Smooth muscle cell (in vitro differentiated cells): Measurements from ENCODE around the gene KIAA0408. TPM values are rescaled to one million over a fixed set of nuclear protein-coding genes. Genes with fewer than 3 reads are reported as not detected.

Experiments used
- DNase-seq: peaks from one replicate; lab custom pipeline; 2025; ENCODE audit not compliant: unreplicated experiment; lab: John Stamatoyannopoulos, UW
- H2AFZ ChIP-seq: fragments of 200-600 bp; sonication (generic); 2 replicates; pipeline ENCODE4 v1.6.0; 2016; ENCODE audit warnings: antibody characterized with exemption, low read depth, mild to moderate bottlenecking
- H3F3A ChIP-seq: fragments of 200-600 bp; sonication (generic); 2 replicates; pipeline ENCODE4 v1.6.0; 2017; ENCODE audit warnings: antibody characterized with exemption, low read depth
- H3K27ac ChIP-seq: fragments of 200-600 bp; sonication (generic); 2 replicates; pipeline ENCODE4 v1.5.1; 2016; ENCODE audit warnings: low read depth, mild to moderate bottlenecking
- H3K27me3 ChIP-seq: fragments of 200-600 bp; sonication (generic); 2 replicates; pipeline ENCODE4 v1.6.1; 2016; ENCODE audit warnings: low read depth, mild to moderate bottlenecking
- H3K36me3 ChIP-seq: fragments of 200-600 bp; sonication (generic); 2 replicates; pipeline ENCODE4 v1.5.1; 2016; ENCODE audit warnings: low read depth
- H3K4me1 ChIP-seq: fragments of 200-600 bp; sonication (generic); 2 replicates; pipeline ENCODE4 v1.5.1; 2016; ENCODE audit warnings: low read depth
- H3K4me2 ChIP-seq: fragments of 200-600 bp; sonication (generic); 2 replicates; pipeline ENCODE4 v1.6.0; 2016; ENCODE audit warnings: mild to moderate bottlenecking
- H3K4me3 ChIP-seq: fragments of 200-600 bp; sonication (generic); 2 replicates; pipeline ENCODE4 v1.5.1; 2016; ENCODE audit warnings: mild to moderate bottlenecking
- H3K79me2 ChIP-seq: fragments of 200-600 bp; sonication (generic); 2 replicates; pipeline ENCODE4 v1.6.0; 2016; ENCODE audit warnings: low read depth, mild to moderate bottlenecking
- H3K9ac ChIP-seq: fragments of 200-600 bp; sonication (generic); 2 replicates; pipeline ENCODE4 v1.6.0; 2016; ENCODE audit warnings: low read depth
- H3K9me3 ChIP-seq: fragments of 200-600 bp; sonication (generic); replicated peaks from 2 replicates; pipeline ENCODE4 v1.5.1; 2016; ENCODE audit warnings: low read depth
- H4K20me1 ChIP-seq: fragments of 200-600 bp; sonication (generic); 2 replicates; pipeline ENCODE4 v1.6.0; 2016; ENCODE audit warnings: low read depth
- CTCF ChIP-seq: fragments of 200-600 bp; sonication (generic); IDR thresholded peaks from 2 replicates; pipeline ENCODE4 v1.5.1; 2017; ENCODE audit warnings: borderline replicate concordance, mild to moderate bottlenecking, antibody characterized with exemption; ENCODE audit not compliant: insufficient read depth, poor library complexity, severe bottlenecking
- WGBS: methylation state at CpG from one replicate; pipeline ENCODE4 v1.1.7; 2016; ENCODE audit warnings: low lambda C conversion rate; 5-methylcytosine and 5-hydroxymethylcytosine counted together
- polyA plus RNA-seq: library from polyadenylated mRNA; unstranded; fragments of >200 nt; fragmentation: Nextera tagmentation; extraction: Ambion mirVana; gene quantifications from 2 replicates; pipeline ENCODE4 v1.2.1, GENCODE V29; 2016
- total RNA-seq: library from RNA; depleted of rRNA; stranded (reverse); fragments of >200 nt; gene quantifications from 2 replicates; pipeline ENCODE4 v1.2.3, GENCODE V29; 2014

The KIAA0408 gene
- total and polyA plus RNA-seq, 2 experiments from 2014 or later: 2.8 to 8.9 TPM

- H3K27ac ChIP-seq: no peak overlapping the region
- no peaks in the 10 kb centered on the region for H3K9me3 ChIP-seq
- H3F3A ChIP-seq: no peaks in the 10 kb centered on the region
- no peaks in the 10 kb centered on the region for H3K4me1 ChIP-seq
- no peak overlapping the region for H2AFZ ChIP-seq
- H3K27me3 ChIP-seq: no peaks in the 10 kb centered on the region
- no peak for DNase-seq
- H3K79me2 ChIP-seq: no peaks in the 10 kb centered on the region
- no peak overlapping the region for H3K9ac ChIP-seq
- TF ChIP-seq CTCF: no peak
- H3K4me2 ChIP-seq: no peak overlapping the region
- H3K36me3 ChIP-seq: no peaks in the 10 kb centered on the region
- H4K20me1 ChIP-seq: no peaks in the 10 kb centered on the region
- WGBS: 90% methylated on average over 1 of the region's 1 CpG
- no peak overlapping the region for H3K4me3 ChIP-seq
Observed at GRCh38 chr6:127496471-127496870, 37.3 kb upstream of the KIAA0408 start.

GRCh38 chr6:127494240-127494767 lies 35.1 kb upstream of the KIAA0408 start:
- Histone ChIP-seq H3K27me3 (no peaks in the 10 kb centered on the region), H3K36me3 (no peaks in the 10 kb centered on the region), H3K27ac (no peak overlapping the region), H3F3A (no peaks in the 10 kb centered on the region), H3K4me1 (no peaks in the 10 kb centered on the region), H2AFZ (no peak overlapping the region), H4K20me1 (no peaks in the 10 kb centered on the region), H3K4me3 (no peak overlapping the region), H3K79me2 (no peaks in the 10 kb centered on the region), H3K4me2 (no peak overlapping the region), H3K9ac (no peak overlapping the region), H3K9me3 (no peaks in the 10 kb centered on the region)
- no peak for DNase-seq
- no peak for TF ChIP-seq CTCF

GRCh38 chr6:127489248-127489647 lies 30.1 kb upstream of the KIAA0408 start:
- TF ChIP-seq CTCF: no peak

GRCh38 chr6:127486934-127487333 lies 27.7 kb upstream of the KIAA0408 start:
- Histone ChIP-seq H3K4me2 (no peak overlapping the region), H3K27me3 (no peaks in the 10 kb centered on the region), H3K9me3 (no peaks in the 10 kb centered on the region), H3K4me1 (no peaks in the 10 kb centered on the region), H3K9ac (no peak overlapping the region), H2AFZ (no peak overlapping the region), H3K36me3 (no peaks in the 10 kb centered on the region), H4K20me1 (no peaks in the 10 kb centered on the region), H3K27ac (no peak overlapping the region), H3F3A (no peaks in the 10 kb centered on the region), H3K4me3 (no peak overlapping the region), H3K79me2 (no peaks in the 10 kb centered on the region)
- 95% methylated on average over 3 of the region's 3 CpGs for WGBS
- no peak for DNase-seq
- TF ChIP-seq CTCF: no peak

More at GRCh38 chr6:127489248-127489647, 30.1 kb upstream of the KIAA0408 start:
- no peaks in the 10 kb centered on the region for H3K27me3 ChIP-seq
- no peak overlapping the region for H3K9ac ChIP-seq
- H3K9me3 ChIP-seq: no peaks in the 10 kb centered on the region
- no peak overlapping the region for H3K4me2 ChIP-seq
- WGBS: 87% methylated on average over 1 of the region's 1 CpG
- H4K20me1 ChIP-seq: no peaks in the 10 kb centered on the region
- H3K4me3 ChIP-seq: no peak overlapping the region
- no peak for DNase-seq
- H3K4me1 ChIP-seq: no peaks in the 10 kb centered on the region
- H3K36me3 ChIP-seq: no peaks in the 10 kb centered on the region
- no peak overlapping the region for H2AFZ ChIP-seq
- H3K79me2 ChIP-seq: no peaks in the 10 kb centered on the region
- H3K27ac ChIP-seq: no peak overlapping the region
- H3F3A ChIP-seq: no peaks in the 10 kb centered on the region
